ENCODE results near the gene RAB21.

DNA sequence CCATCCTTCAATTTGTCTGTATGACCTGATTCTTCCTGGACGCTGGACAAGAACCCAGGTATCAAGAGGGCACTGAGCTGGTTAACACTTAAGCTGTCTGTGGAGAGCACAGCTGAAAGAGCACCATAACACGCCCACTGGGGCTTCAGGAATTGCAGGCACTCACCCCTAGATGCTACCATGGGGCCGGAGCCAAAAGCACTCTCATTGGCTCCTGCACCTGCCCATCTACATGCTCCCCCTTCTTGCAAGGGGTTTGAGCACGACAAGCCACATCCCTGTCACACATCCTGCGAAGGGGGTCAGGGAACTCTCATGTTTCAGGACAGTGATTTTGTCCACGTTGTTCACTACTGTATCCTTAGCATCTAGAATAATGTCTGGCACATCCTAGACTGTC is 49.8 kb downstream of the RAB21 start:
- TF ChIP-seq, protein P1, sequence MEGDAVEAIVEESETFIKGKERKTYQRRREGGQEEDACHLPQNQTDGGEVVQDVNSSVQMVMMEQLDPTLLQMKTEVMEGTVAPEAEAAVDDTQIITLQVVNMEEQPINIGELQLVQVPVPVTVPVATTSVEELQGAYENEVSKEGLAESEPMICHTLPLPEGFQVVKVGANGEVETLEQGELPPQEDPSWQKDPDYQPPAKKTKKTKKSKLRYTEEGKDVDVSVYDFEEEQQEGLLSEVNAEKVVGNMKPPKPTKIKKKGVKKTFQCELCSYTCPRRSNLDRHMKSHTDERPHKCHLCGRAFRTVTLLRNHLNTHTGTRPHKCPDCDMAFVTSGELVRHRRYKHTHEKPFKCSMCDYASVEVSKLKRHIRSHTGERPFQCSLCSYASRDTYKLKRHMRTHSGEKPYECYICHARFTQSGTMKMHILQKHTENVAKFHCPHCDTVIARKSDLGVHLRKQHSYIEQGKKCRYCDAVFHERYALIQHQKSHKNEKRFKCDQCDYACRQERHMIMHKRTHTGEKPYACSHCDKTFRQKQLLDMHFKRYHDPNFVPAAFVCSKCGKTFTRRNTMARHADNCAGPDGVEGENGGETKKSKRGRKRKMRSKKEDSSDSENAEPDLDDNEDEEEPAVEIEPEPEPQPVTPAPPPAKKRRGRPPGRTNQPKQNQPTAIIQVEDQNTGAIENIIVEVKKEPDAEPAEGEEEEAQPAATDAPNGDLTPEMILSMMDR (conservative IDR thresholded peaks at IDR 0.05): no peak
- no peak for TF ChIP-seq ZFX (IDR thresholded peaks at IDR 0.05)
